Measurements from ENCODE around the gene PARVB.

The PARVB gene

DNA sequence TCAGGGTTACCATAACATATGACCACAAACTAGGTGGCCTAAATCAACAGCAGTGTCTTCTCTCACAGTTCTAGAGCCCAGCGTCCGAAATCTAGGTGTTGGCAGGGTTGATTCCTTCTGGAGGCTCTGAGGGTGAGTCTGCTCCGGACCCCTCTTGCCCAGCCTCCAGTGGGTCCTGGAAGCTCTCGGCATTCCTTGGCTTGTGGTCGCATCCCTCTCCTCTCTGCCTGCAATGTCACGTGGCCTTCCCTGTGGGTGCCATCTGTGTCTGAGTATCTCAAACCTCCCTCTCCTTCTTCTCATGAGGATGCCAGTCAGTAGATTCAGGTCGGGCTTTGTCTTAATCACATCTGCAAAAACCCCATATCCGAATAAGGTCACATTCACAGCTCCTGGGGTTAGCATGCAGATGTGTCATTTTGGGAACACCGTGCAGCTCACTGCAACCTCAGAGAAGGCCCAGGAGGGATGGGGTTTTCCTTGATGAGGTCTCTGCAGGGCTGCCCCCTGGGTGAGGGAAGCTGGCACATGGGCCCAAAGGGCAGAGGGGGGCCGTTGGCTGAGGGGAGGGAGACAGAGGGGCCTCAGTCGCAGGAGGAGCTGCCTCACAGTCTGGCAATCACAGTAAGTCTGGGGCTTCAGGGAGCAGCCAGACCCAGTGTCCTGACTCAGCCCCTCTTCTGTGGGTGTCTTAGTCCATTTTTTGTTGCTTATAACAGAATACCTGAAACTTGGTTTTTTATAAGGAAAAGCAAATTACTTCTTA lies 197.8 kb downstream of the PARVB start:
- Histone ChIP-seq H3K9me3 (no peaks in the 10 kb centered on the region), H3K36me3 (replicated peaks) (no peaks in the 10 kb centered on the region), H3K4me1 (no peaks in the 10 kb centered on the region), H3K4me3 (no peak overlapping the region), H3K27me3 (ENCODE audit: low read depth) (no peaks in the 10 kb centered on the region)
- no peak for DNase-seq (ENCODE audit: low spot score in 2 of 2)
- in situ Hi-C loops (cut with MboI; ENCODE audit: low sequenced_read_pairs), result no loop called here
